ENCODE results near the gene UBL4A. TPM values are rescaled to one million over a fixed set of nuclear protein-coding genes. Genes with fewer than 3 reads are reported as not detected.

The UBL4A gene
- total RNA-seq, 1 experiment from 2014 or later = 38.8 TPM

- peaks cover 14% of the 10 kb centered on the region for H3K4me1 ChIP-seq
- Mint-ChIP-seq H3K27me3 (ENCODE audit: insufficient read depth, unreplicated experiment) (no peaks in the 10 kb centered on the region), H3K27ac (ENCODE audit: unreplicated experiment) (peak overlapping the region; percentile 42), H3K4me3 (ENCODE audit: unreplicated experiment) (peak overlapping the region; percentile 22), H3K4me1 (ENCODE audit: low read depth, unreplicated experiment) (peaks cover 7% of the 10 kb centered on the region), H3K9me3 (ENCODE audit: unreplicated experiment) (no peaks in the 10 kb centered on the region), H3K36me3 (ENCODE audit: insufficient read depth, unreplicated experiment) (peaks cover 18% of the 10 kb centered on the region)
- H3K9me3 ChIP-seq = no peaks in the 10 kb centered on the region
- intact Hi-C loops (cut with micrococcal nuclease; ENCODE audit: unreplicated experiment) = no loop called here
- BruUV-seq (replicated peaks) = no TSS peak
- TF ChIP-seq CTCF (IDR thresholded peaks at IDR 0.05; ENCODE audit: insufficient read depth in 1 of 2, low read depth in 1 of 2, low read length in 1 of 2, severe bottlenecking in 1 of 2, unreplicated experiment in 1 of 2) = no peak
- H3K27me3 ChIP-seq (replicated peaks; ENCODE audit: control insufficient read depth, insufficient read depth, low read length) = no peaks in the 10 kb centered on the region
- ChIA-PET POLR2A (interaction anchor here (0.6 kb wide), 1 partner anchor 128 kb away, joined by 4 read pairs; no protein-coding TSS in a partner anchor), CTCF (interaction anchor here (0.6 kb wide), 1 partner anchor 97 kb away, joined by 3 read pairs; no protein-coding TSS in a partner anchor)
- H3K4me3 ChIP-seq (ENCODE audit: low read depth, low read length) = no peak overlapping the region
- no peaks in the 10 kb centered on the region for H3K36me3 ChIP-seq (ENCODE audit: control insufficient read depth, insufficient read depth, low read length)
- no peak for DNase-seq
Observed at GRCh38 chrX:154525606-154526490, 39.4 kb upstream of the UBL4A start.

GRCh38 chrX:154519389-154519788 lies 33.0 kb upstream of the UBL4A start:
- no TSS peak for BruUV-seq (replicated peaks)
- H3K4me1 Mint-ChIP-seq (ENCODE audit: low read depth, unreplicated experiment) = peaks cover 6% of the 10 kb centered on the region

More at GRCh38 chrX:154519389-154519788, 33.0 kb upstream of the UBL4A start:
- H3K27ac Mint-ChIP-seq (ENCODE audit: unreplicated experiment) = no peak overlapping the region
- no peak for DNase-seq
- H3K9me3 Mint-ChIP-seq (ENCODE audit: unreplicated experiment) = no peaks in the 10 kb centered on the region
- Histone ChIP-seq H3K4me3 (ENCODE audit: low read depth, low read length) (no peak overlapping the region), H3K27me3 (replicated peaks; ENCODE audit: control insufficient read depth, insufficient read depth, low read length) (no peaks in the 10 kb centered on the region), H3K36me3 (ENCODE audit: control insufficient read depth, insufficient read depth, low read length) (no peaks in the 10 kb centered on the region), H3K9me3 (no peaks in the 10 kb centered on the region), H3K4me1 (peaks cover 10% of the 10 kb centered on the region)
- CTCF ChIA-PET = no interaction called here
- no peaks in the 10 kb centered on the region for H3K27me3 Mint-ChIP-seq (ENCODE audit: insufficient read depth, unreplicated experiment)
- no peak for TF ChIP-seq CTCF (IDR thresholded peaks at IDR 0.05; ENCODE audit: insufficient read depth in 1 of 2, low read depth in 1 of 2, low read length in 1 of 2, severe bottlenecking in 1 of 2, unreplicated experiment in 1 of 2)
- H3K4me3 Mint-ChIP-seq (ENCODE audit: unreplicated experiment) = no peak overlapping the region
- H3K36me3 Mint-ChIP-seq (ENCODE audit: insufficient read depth, unreplicated experiment) = peaks cover 5% of the 10 kb centered on the region
- POLR2A ChIA-PET = no interaction called here
- intact Hi-C loops (cut with micrococcal nuclease; ENCODE audit: unreplicated experiment) = loop anchor here (5.0 kb wide), 1 partner anchor 42 kb away; the partner anchor contains the start of gene LAGE3
